NCI-H526 (cell line): ENCODE data around the gene CD207.
"Not testable (repeated sequence)": the region's sequence is repeated elsewhere in the genome, so short reads cannot be mapped to it uniquely, and the experiment has no call there.

Experiments used
- DNase-seq, 2 experiments: peaks; one replicate each; lab custom pipeline; 2025; lab: John Stamatoyannopoulos, UW

CD207 gene

GRCh38 chr2:70828914-70829824 is 6.4 kb downstream of the CD207 start:
- DNase-seq: no peak

- DNase-seq: no peak
Measured at GRCh38 chr2:70828115-70828514, 7.5 kb downstream of the CD207 start.

GRCh38 chr2:70827388-70827787 is 8.2 kb downstream of the CD207 start:
- DNase-seq: no peak

- no peak for DNase-seq
Measured at GRCh38 chr2:70826696-70827350, 8.8 kb downstream of the CD207 start.

- DNase-seq: no peak
Measured at GRCh38 chr2:70823249-70823648, 12.4 kb downstream of the CD207 start.

GRCh38 chr2:70822843-70823242 is 12.8 kb downstream of the CD207 start:
- DNase-seq: no peak

GRCh38 chr2:70820499-70820898 is 15.1 kb downstream of the CD207 start, which contains the start of gene CLEC4F:
TSS of gene CLEC4F (minus strand) at chr2:70820599. CDS start at chr2:70820523, 76 bp downstream.
- DNase-seq: no peak

- DNase-seq: no peak
Measured at GRCh38 chr2:70817284-70817954, 18.2 kb downstream of the CD207 start.

GRCh38 chr2:70816726-70817125 is 18.9 kb downstream of the CD207 start:
- DNase-seq: no peak

- no peak for DNase-seq
Measured at GRCh38 chr2:70808983-70809958, 26.3 kb downstream of the CD207 start.

- no peak for DNase-seq
Measured at GRCh38 chr2:70807828-70808118, 27.8 kb downstream of the CD207 start.

GRCh38 chr2:70807102-70807827 is 28.4 kb downstream of the CD207 start:
- DNase-seq: no peak

- DNase-seq: no peak
Measured at GRCh38 chr2:70806620-70807019, 29.0 kb downstream of the CD207 start.

GRCh38 chr2:70806013-70806412 is 29.6 kb downstream of the CD207 start:
- DNase-seq: no peak

GRCh38 chr2:70801607-70802263 is 33.9 kb downstream of the CD207 start:
- no peak for DNase-seq

GRCh38 chr2:70799706-70800105 is 35.9 kb downstream of the CD207 start:
- no peak for DNase-seq

- not testable (repeated sequence) for DNase-seq
Measured at GRCh38 chr2:70797996-70798395, 37.6 kb downstream of the CD207 start.

- DNase-seq: no peak
Measured at GRCh38 chr2:70797506-70797905, 38.1 kb downstream of the CD207 start.

- no peak for DNase-seq
Measured at GRCh38 chr2:70796262-70796661, 39.4 kb downstream of the CD207 start.
